K562 (cell line): ENCODE measurements around the gene FAM184B.

Experiments used
- ATF3 ChIP-seq, 2 experiments: fragments of 450-650 bp in 1 of 2; sonication (generic) in 1 of 2; formaldehyde crosslinking in 1 of 2; IDR thresholded peaks in 1 of 2; conservative IDR thresholded peaks in 1 of 2; 2 replicates each; pipeline versions ENCODE4 v1.6.1 to v1.8.1; 2016 to 2023; ENCODE audit warnings: mild to moderate bottlenecking in 2 of 2, moderate library complexity in 2 of 2, inconsistent platforms in 1 of 2, missing genetic modification reagents in 1 of 2
- CTCF ChIP-seq, 3 experiments: IDR thresholded peaks in 2 of 3; conservative IDR thresholded peaks in 1 of 3; 2 replicates each; pipeline ENCODE4 v1.5.1; 2011 to 2012; ENCODE audit warnings: low read length in 3 of 3, mild to moderate bottlenecking in 3 of 3, control low read depth in 2 of 3, improper control_type of control experiment in 1 of 3, inconsistent platforms in 1 of 3, low read depth in 1 of 3, mixed read lengths in 1 of 3, moderate library complexity in 1 of 3; ENCODE audit not compliant: insufficient read depth in 2 of 3
- EZH2 ChIP-seq: IDR thresholded peaks from 2 replicates; pipeline ENCODE4 v1.6.1; 2012; ENCODE audit warnings: low read depth, mild to moderate bottlenecking, inconsistent platforms, low read length, borderline replicate concordance
- FOXA1 ChIP-seq: fragments of 450-650 bp; IDR thresholded peaks from 2 replicates; pipeline ENCODE4 v1.6.1; 2016; ENCODE audit warnings: mild to moderate bottlenecking, borderline replicate concordance
- GATAD2B ChIP-seq: fragments of 450-650 bp; IDR thresholded peaks from 2 replicates; pipeline ENCODE4 v1.6.1; 2017; ENCODE audit warnings: mild to moderate bottlenecking, borderline replicate concordance
- JUN ChIP-seq, 2 experiments: sonication (generic) in 1 of 2; formaldehyde crosslinking in 1 of 2; IDR thresholded peaks; 2 replicates each; pipeline versions ENCODE4 v1.6.1 to v1.8.0; 2012 to 2022; ENCODE audit warnings: borderline replicate concordance in 2 of 2, mild to moderate bottlenecking in 2 of 2, improper control_type of control experiment in 1 of 2, low read depth in 1 of 2, low read length in 1 of 2, missing genetic modification reagents in 1 of 2
- MTA1 ChIP-seq: fragments of 450-650 bp; IDR thresholded peaks from 2 replicates; pipeline ENCODE4 v1.6.1; 2017; ENCODE audit warnings: borderline replicate concordance
- MXI1 ChIP-seq: IDR thresholded peaks from 2 replicates; pipeline ENCODE4 v1.6.1; 2011; ENCODE audit warnings: low read depth, mild to moderate bottlenecking, improper control_type of control experiment, low read length
- POLR2A ChIP-seq: fragments of 450-650 bp; conservative IDR thresholded peaks from 2 replicates; pipeline ENCODE4 v1.6.1; 2016
- ZBTB34 ChIP-seq: fragments of 250-450 bp; sonication (Bioruptor Pico); IDR thresholded peaks from 2 replicates; pipeline ENCODE4 v1.8.0; 2021; ENCODE audit warnings: mild to moderate bottlenecking, moderate library complexity
- TF ChIP-seq, protein P1 (sequence below): sonication (generic); formaldehyde crosslinking; IDR thresholded peaks from 2 replicates; pipeline ENCODE4 v1.8.0; 2023; ENCODE audit warnings: mild to moderate bottlenecking, missing genetic modification reagents

- no peak for TF ChIP-seq MXI1
- no peak for TF ChIP-seq EZH2
- no peak for TF ChIP-seq ATF3 (IDR thresholded peaks at IDR 0.05)
- TF ChIP-seq ATF3 (CRISPR knock-in tag; conservative IDR thresholded peaks at IDR 0.05), result no peak
- TF ChIP-seq FOXA1, result no peak
- TF ChIP-seq GATAD2B, result no peak
- no peak for TF ChIP-seq ZBTB34 (CRISPR knock-in tag)
- no peak for TF ChIP-seq CTCF (IDR thresholded peaks at IDR 0.05 in 2 of 3, conservative IDR thresholded peaks at IDR 0.05 in 1 of 3; ENCODE audit: insufficient read depth in 2 of 3, low read depth in 1 of 3, low read length in 3 of 3)
- no peak for TF ChIP-seq JUN (IDR thresholded peaks at IDR 0.05; ENCODE audit: borderline replicate concordance, low read depth, low read length)
- no peak for TF ChIP-seq JUN (CRISPR knock-in tag; IDR thresholded peaks at IDR 0.05; ENCODE audit: borderline replicate concordance)
- TF ChIP-seq, protein P1, sequence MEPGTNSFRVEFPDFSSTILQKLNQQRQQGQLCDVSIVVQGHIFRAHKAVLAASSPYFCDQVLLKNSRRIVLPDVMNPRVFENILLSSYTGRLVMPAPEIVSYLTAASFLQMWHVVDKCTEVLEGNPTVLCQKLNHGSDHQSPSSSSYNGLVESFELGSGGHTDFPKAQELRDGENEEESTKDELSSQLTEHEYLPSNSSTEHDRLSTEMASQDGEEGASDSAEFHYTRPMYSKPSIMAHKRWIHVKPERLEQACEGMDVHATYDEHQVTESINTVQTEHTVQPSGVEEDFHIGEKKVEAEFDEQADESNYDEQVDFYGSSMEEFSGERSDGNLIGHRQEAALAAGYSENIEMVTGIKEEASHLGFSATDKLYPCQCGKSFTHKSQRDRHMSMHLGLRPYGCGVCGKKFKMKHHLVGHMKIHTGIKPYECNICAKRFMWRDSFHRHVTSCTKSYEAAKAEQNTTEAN (CRISPR knock-in tag), result no peak
- no peak for TF ChIP-seq MTA1
- TF ChIP-seq POLR2A, result no peak
These were observed 124.3 kb downstream of the FAM184B start for GRCh38 chr4:17657090-17657489.
